H1 (cell line): ENCODE measurements around the gene A2ML1.

Experiments
- BCL11A ChIP-seq, 2 experiments: IDR thresholded peaks; one replicate each; pipeline ENCODE4 v1.6.1; 2011; ENCODE audit warnings: low read depth in 2 of 2, low read length in 2 of 2, mild to moderate bottlenecking in 2 of 2
- CEBPB ChIP-seq: IDR thresholded peaks from 2 replicates; pipeline ENCODE4 v1.6.1; 2012; ENCODE audit warnings: low read depth, low read length
- EP300 ChIP-seq, 2 experiments: IDR thresholded peaks; 1 replicate in 1 of 2; 2 replicates in 1 of 2; pipeline ENCODE4 v1.6.1; 2011 to 2012; ENCODE audit warnings: low read depth in 2 of 2, low read length in 2 of 2, mild to moderate bottlenecking in 2 of 2, borderline replicate concordance in 1 of 2, inconsistent platforms in 1 of 2, moderate library complexity in 1 of 2
- GABPA ChIP-seq: IDR thresholded peaks from 2 replicates; pipeline ENCODE4 v1.6.1; 2011; ENCODE audit warnings: mild to moderate bottlenecking, low read length, moderate library complexity, borderline replicate concordance; ENCODE audit not compliant: insufficient read depth
- JUND ChIP-seq: IDR thresholded peaks from 2 replicates; pipeline ENCODE4 v1.6.1; 2011; ENCODE audit warnings: mild to moderate bottlenecking, improper control_type of control experiment, low read length
- KDM5A ChIP-seq: fragments of 200-600 bp; IDR thresholded peaks from 2 replicates; pipeline ENCODE4 v1.7.1; 2012; ENCODE audit warnings: mild to moderate bottlenecking, low read length, inconsistent platforms, mixed read lengths
- POLR2A ChIP-seq, 2 experiments: IDR thresholded peaks; 1 replicate in 1 of 2; 2 replicates in 1 of 2; pipeline ENCODE4 v1.6.1; 2011; ENCODE audit warnings: low read depth in 2 of 2, low read length in 2 of 2, mild to moderate bottlenecking in 2 of 2; ENCODE audit errors: control extremely low read depth in 1 of 2
- POLR2AphosphoS5 ChIP-seq: IDR thresholded peaks from 2 replicates; pipeline ENCODE4 v1.6.1; 2011; ENCODE audit warnings: low read depth, low read length
- RBBP5 ChIP-seq: IDR thresholded peaks from 2 replicates; pipeline ENCODE4 v1.7.1; 2012; ENCODE audit warnings: low read depth, mild to moderate bottlenecking, inconsistent platforms, low read length, moderate library complexity, borderline replicate concordance
- RNF2 ChIP-seq: fragments of 200-900, 300-1000 bp; sonication (generic); IDR thresholded peaks from 2 replicates; pipeline ENCODE4 v1.7.1; 2016; ENCODE audit warnings: borderline replicate concordance, low read depth, mild to moderate bottlenecking, antibody characterized with exemption, low read length; ENCODE audit not compliant: poor library complexity, severe bottlenecking; ENCODE audit errors: missing control alignments
- RXRA ChIP-seq: IDR thresholded peaks from 2 replicates; pipeline ENCODE4 v1.6.1; 2011; ENCODE audit warnings: low read depth, mild to moderate bottlenecking, low read length, moderate library complexity; ENCODE audit not compliant: insufficient read depth
- TAF7 ChIP-seq: optimal IDR thresholded peaks from 2 replicates; pipeline ENCODE3; 2011; ENCODE audit warnings: low read depth, mild to moderate bottlenecking, inconsistent platforms, low read length, moderate library complexity, borderline replicate concordance
- ZNF274 ChIP-seq: IDR thresholded peaks from 2 replicates; pipeline ENCODE4 v1.7.0; 2012; ENCODE audit warnings: low read length, borderline replicate concordance; ENCODE audit errors: extremely low read depth
- TF ChIP-seq, protein P1 (sequence below), 3 experiments: IDR thresholded peaks; 1 replicate in 2 of 3; 2 replicates in 1 of 3; pipeline versions ENCODE4 v1.5.1 to v1.6.1; 2011; ENCODE audit warnings: low read length in 3 of 3, mild to moderate bottlenecking in 3 of 3, inconsistent platforms in 2 of 3, low read depth in 1 of 3, moderate library complexity in 1 of 3; ENCODE audit not compliant: insufficient read depth in 1 of 3; ENCODE audit errors: control extremely low read depth in 1 of 3

DNA sequence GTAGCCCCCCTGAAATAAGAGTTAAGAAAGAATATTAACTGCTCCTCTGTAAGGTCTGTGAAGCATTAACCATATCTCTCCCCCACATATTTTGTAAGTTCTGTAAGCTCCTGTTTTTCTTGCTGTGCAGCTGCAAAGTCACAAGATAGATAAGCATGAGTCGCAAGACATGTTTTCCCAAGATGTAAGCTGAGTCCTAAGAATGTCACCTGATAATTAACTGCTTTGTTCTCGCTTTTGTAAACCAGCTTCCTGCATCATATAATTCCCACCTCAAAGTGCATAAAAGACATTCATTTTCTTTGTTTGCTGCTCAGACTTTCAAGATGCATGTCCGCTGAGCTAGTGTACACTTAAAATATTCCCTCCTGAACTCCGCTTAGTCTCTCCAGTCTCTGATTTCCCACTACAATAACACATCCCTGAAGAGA, 64.9 kb downstream of the A2ML1 start:
- TF ChIP-seq JUND (no peak), BCL11A (IDR thresholded peaks at IDR 0.05; ENCODE audit: low read depth in 2 of 2, low read length in 2 of 2) (no peak), RXRA (no peak), POLR2AphosphoS5 (no peak), GABPA (no peak), POLR2A (IDR thresholded peaks at IDR 0.05; ENCODE audit: control extremely low read depth in 1 of 2, low read depth in 2 of 2, low read length in 2 of 2) (no peak), EP300 (IDR thresholded peaks at IDR 0.05; ENCODE audit: borderline replicate concordance in 1 of 2, low read depth in 2 of 2, low read length in 2 of 2) (no peak), ZNF274 (no peak), RNF2 (no peak), TAF7 (no peak), CEBPB (no peak), RBBP5 (no peak), KDM5A (no peak)
- TF ChIP-seq, protein P1, sequence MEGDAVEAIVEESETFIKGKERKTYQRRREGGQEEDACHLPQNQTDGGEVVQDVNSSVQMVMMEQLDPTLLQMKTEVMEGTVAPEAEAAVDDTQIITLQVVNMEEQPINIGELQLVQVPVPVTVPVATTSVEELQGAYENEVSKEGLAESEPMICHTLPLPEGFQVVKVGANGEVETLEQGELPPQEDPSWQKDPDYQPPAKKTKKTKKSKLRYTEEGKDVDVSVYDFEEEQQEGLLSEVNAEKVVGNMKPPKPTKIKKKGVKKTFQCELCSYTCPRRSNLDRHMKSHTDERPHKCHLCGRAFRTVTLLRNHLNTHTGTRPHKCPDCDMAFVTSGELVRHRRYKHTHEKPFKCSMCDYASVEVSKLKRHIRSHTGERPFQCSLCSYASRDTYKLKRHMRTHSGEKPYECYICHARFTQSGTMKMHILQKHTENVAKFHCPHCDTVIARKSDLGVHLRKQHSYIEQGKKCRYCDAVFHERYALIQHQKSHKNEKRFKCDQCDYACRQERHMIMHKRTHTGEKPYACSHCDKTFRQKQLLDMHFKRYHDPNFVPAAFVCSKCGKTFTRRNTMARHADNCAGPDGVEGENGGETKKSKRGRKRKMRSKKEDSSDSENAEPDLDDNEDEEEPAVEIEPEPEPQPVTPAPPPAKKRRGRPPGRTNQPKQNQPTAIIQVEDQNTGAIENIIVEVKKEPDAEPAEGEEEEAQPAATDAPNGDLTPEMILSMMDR (IDR thresholded peaks at IDR 0.05; ENCODE audit: control extremely low read depth in 1 of 3, insufficient read depth in 1 of 3, low read depth in 1 of 3, low read length in 3 of 3) = no peak
